Peyer's patch (tissue), 4 donors: ENCODE measurements around the gene SUPT16H.

Experiments used
- POLR2A ChIP-seq, 2 donors: fragments of 450-650 bp; IDR thresholded peaks; one replicate each; pipeline ENCODE4 v1.5.1; 2017; ENCODE audit warnings: antibody characterized with exemption in 2 of 2, mild to moderate bottlenecking in 2 of 2, moderate library complexity in 2 of 2
- TF ChIP-seq, protein P1 (sequence below), 6 experiments: fragments of 450-650 bp in 4 of 6; fragments of 200-600 bp in 2 of 6; sonication (generic) in 1 of 6; IDR thresholded peaks; one replicate each; pipeline ENCODE4 v1.5.1; 2017 to 2019; ENCODE audit warnings: antibody characterized with exemption in 6 of 6, mild to moderate bottlenecking in 3 of 6, moderate library complexity in 1 of 6

GRCh38 chr14:21382095-21382494 lies 1.7 kb downstream of the SUPT16H start:
- TF ChIP-seq, protein P1, sequence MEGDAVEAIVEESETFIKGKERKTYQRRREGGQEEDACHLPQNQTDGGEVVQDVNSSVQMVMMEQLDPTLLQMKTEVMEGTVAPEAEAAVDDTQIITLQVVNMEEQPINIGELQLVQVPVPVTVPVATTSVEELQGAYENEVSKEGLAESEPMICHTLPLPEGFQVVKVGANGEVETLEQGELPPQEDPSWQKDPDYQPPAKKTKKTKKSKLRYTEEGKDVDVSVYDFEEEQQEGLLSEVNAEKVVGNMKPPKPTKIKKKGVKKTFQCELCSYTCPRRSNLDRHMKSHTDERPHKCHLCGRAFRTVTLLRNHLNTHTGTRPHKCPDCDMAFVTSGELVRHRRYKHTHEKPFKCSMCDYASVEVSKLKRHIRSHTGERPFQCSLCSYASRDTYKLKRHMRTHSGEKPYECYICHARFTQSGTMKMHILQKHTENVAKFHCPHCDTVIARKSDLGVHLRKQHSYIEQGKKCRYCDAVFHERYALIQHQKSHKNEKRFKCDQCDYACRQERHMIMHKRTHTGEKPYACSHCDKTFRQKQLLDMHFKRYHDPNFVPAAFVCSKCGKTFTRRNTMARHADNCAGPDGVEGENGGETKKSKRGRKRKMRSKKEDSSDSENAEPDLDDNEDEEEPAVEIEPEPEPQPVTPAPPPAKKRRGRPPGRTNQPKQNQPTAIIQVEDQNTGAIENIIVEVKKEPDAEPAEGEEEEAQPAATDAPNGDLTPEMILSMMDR (IDR thresholded peaks at IDR 0.05) = no peak
- TF ChIP-seq POLR2A (IDR thresholded peaks at IDR 0.05) = no peak
